Endodermal cell (in vitro differentiated cells): ENCODE data around the gene CBX6. TPM values are rescaled to one million over a fixed set of nuclear protein-coding genes. Genes with fewer than 3 reads are reported as not detected.

Source experiments
- DNase-seq: peaks from one replicate; pipeline ENCODE4 v3.0.0-alpha.2; 2017
- H3K27ac ChIP-seq: 2 replicates; pipeline ENCODE4 v1.5.1; 2013; ENCODE audit warnings: mild to moderate bottlenecking, low read depth, low read length, moderate library complexity
- H3K27me3 ChIP-seq: 2 replicates; pipeline ENCODE4 v1.6.1; 2013; ENCODE audit warnings: mild to moderate bottlenecking, low read length, moderate library complexity; ENCODE audit not compliant: insufficient read depth, control insufficient read depth, poor library complexity, severe bottlenecking
- H3K36me3 ChIP-seq: 2 replicates; pipeline ENCODE4 v1.7.0; 2013; ENCODE audit warnings: mild to moderate bottlenecking, low read length, moderate library complexity; ENCODE audit not compliant: control insufficient read depth, insufficient read depth
- H3K4me1 ChIP-seq: one replicate; pipeline ENCODE4 v1.7.0; 2013; ENCODE audit warnings: low read length; ENCODE audit not compliant: control insufficient read depth, insufficient read depth
- H3K4me3 ChIP-seq: 2 replicates; pipeline ENCODE4 v1.5.1; 2013; ENCODE audit warnings: mild to moderate bottlenecking, low read length, moderate library complexity
- H3K9ac ChIP-seq: 2 replicates; pipeline ENCODE4 v1.6.1; 2013; ENCODE audit warnings: mild to moderate bottlenecking, low read length, moderate library complexity; ENCODE audit not compliant: poor library complexity, severe bottlenecking; ENCODE audit errors: extremely low read depth
- H3K9me3 ChIP-seq: 2 replicates; pipeline ENCODE4 v1.6.1; 2013; ENCODE audit warnings: mild to moderate bottlenecking, low read length, moderate library complexity; ENCODE audit not compliant: control insufficient read depth
- H3K27ac Mint-ChIP-seq: 2 replicates; pipeline ENCODE4 v1.8.0; 2020; ENCODE audit warnings: mixed read lengths
- H3K27me3 Mint-ChIP-seq: 2 replicates; pipeline ENCODE4 v1.8.0; 2021; ENCODE audit warnings: mild to moderate bottlenecking, mixed read lengths; ENCODE audit not compliant: insufficient read depth
- H3K36me3 Mint-ChIP-seq: 2 replicates; pipeline ENCODE4 v1.8.0; 2020; ENCODE audit warnings: low read depth, mixed read lengths
- H3K4me1 Mint-ChIP-seq: 2 replicates; pipeline ENCODE4 v1.8.0; 2020; ENCODE audit warnings: mixed read lengths
- H3K4me3 Mint-ChIP-seq: 2 replicates; pipeline ENCODE4 v1.8.0; 2020; ENCODE audit warnings: mild to moderate bottlenecking, moderate library complexity, mixed read lengths
- H3K9me3 Mint-ChIP-seq: 2 replicates; pipeline ENCODE4 v1.8.0; 2020; ENCODE audit warnings: mild to moderate bottlenecking, mixed read lengths
- CTCF ChIP-seq: fragments of 200-600 bp; sonication (generic); conservative IDR thresholded peaks from 2 replicates; pipeline ENCODE4 v1.5.0; 2021; ENCODE audit warnings: antibody characterized with exemption, mild to moderate bottlenecking
- WGBS, 2 experiments: methylation state at CpG; one replicate each; pipeline versions ENCODE4 v1.1.5 to v1.1.7; 2013; ENCODE audit warnings: missing lambda C conversion rate in 2 of 2, mixed read lengths in 1 of 2; ENCODE audit not compliant: insufficient coverage in 1 of 2, insufficient read length in 1 of 2; 5-methylcytosine and 5-hydroxymethylcytosine counted together
- total RNA-seq, 2 donors: library from RNA; stranded (reverse); fragmentation: NEBNext Ultra II Directional in 1 of 2; extraction: Animal tissue kit (Norgen Biotek cat#: 25700) in 1 of 2; gene quantifications; 2 replicates in 1 of 2; 3 replicates in 1 of 2; pipeline ENCODE4 v1.2.1, GENCODE V29; 2021

CBX6 gene
- total RNA-seq, 2 donors from 2014 or later: 12.8 to 28.2 TPM

- Histone ChIP-seq H3K27ac (no peak overlapping the region), H3K9me3 (no peaks in the 10 kb centered on the region), H3K36me3 (no peaks in the 10 kb centered on the region), H3K4me1 (no peaks in the 10 kb centered on the region), H3K4me3 (no peak overlapping the region), H3K27me3 (peaks cover 9% of the 10 kb centered on the region), H3K9ac (no peak overlapping the region)
- no peak for TF ChIP-seq CTCF
- no peak overlapping the region for H3K4me3 Mint-ChIP-seq
- no peaks in the 10 kb centered on the region for H3K4me1 Mint-ChIP-seq
- H3K9me3 Mint-ChIP-seq: peaks cover 3% of the 10 kb centered on the region
- DNase-seq: no peak
- peaks cover 20% of the 10 kb centered on the region for H3K27me3 Mint-ChIP-seq
- no peak overlapping the region for H3K27ac Mint-ChIP-seq
- 90 to 94% methylated on average over 3 to 5 of the region's 5 CpGs for WGBS, 2 experiments
- no peaks in the 10 kb centered on the region for H3K36me3 Mint-ChIP-seq
Observed at GRCh38 chr22:38879961-38880360, 7.9 kb upstream of the CBX6 start.

- H3K27me3 Mint-ChIP-seq: peaks cover 26% of the 10 kb centered on the region
- no peak overlapping the region for H3K4me3 ChIP-seq
- no peak for DNase-seq
- no peaks in the 10 kb centered on the region for H3K36me3 ChIP-seq
- H3K27ac ChIP-seq: no peak overlapping the region
- H3K9me3 ChIP-seq: no peaks in the 10 kb centered on the region
- H3K27me3 ChIP-seq: peaks cover 9% of the 10 kb centered on the region
- 76 to 100% methylated on average over 1 to 4 of the region's 5 CpGs for WGBS, 2 experiments
- H3K4me3 Mint-ChIP-seq: no peak overlapping the region
- H3K9ac ChIP-seq: no peak overlapping the region
- no peak overlapping the region for H3K27ac Mint-ChIP-seq
- no peaks in the 10 kb centered on the region for H3K36me3 Mint-ChIP-seq
- TF ChIP-seq CTCF: no peak
- no peaks in the 10 kb centered on the region for H3K4me1 Mint-ChIP-seq
- H3K4me1 ChIP-seq: no peaks in the 10 kb centered on the region
- peaks cover 3% of the 10 kb centered on the region for H3K9me3 Mint-ChIP-seq
Observed at GRCh38 chr22:38879108-38879729, 7.2 kb upstream of the CBX6 start.

- H3K36me3 Mint-ChIP-seq: no peaks in the 10 kb centered on the region
- no peaks in the 10 kb centered on the region for H3K36me3 ChIP-seq
- DNase-seq: no peak
- H3K9me3 Mint-ChIP-seq: peaks cover 3% of the 10 kb centered on the region
- H3K27me3 Mint-ChIP-seq: peaks cover 36% of the 10 kb centered on the region
- H3K4me1 ChIP-seq: peaks cover 6% of the 10 kb centered on the region
- H3K9ac ChIP-seq: no peak overlapping the region
- 92 to 93% methylated on average over 4 of the region's 4 CpGs for WGBS, 2 experiments
- no peak overlapping the region for H3K27ac Mint-ChIP-seq
- H3K27me3 ChIP-seq: peaks cover 16% of the 10 kb centered on the region
- no peaks in the 10 kb centered on the region for H3K9me3 ChIP-seq
- no peak for TF ChIP-seq CTCF
- no peak overlapping the region for H3K27ac ChIP-seq
- H3K4me3 ChIP-seq: no peak overlapping the region
- no peak overlapping the region for H3K4me3 Mint-ChIP-seq
- H3K4me1 Mint-ChIP-seq: peaks cover 9% of the 10 kb centered on the region
Observed at GRCh38 chr22:38878001-38878400, 6.0 kb upstream of the CBX6 start.
